ENCODE data around the gene CACFD1. TPM values are rescaled to one million over a fixed set of nuclear protein-coding genes. Genes with fewer than 3 reads are reported as not detected.

Gene CACFD1
- total RNA-seq, 1 experiment from 2014 or later: 22.5 TPM

DNA sequence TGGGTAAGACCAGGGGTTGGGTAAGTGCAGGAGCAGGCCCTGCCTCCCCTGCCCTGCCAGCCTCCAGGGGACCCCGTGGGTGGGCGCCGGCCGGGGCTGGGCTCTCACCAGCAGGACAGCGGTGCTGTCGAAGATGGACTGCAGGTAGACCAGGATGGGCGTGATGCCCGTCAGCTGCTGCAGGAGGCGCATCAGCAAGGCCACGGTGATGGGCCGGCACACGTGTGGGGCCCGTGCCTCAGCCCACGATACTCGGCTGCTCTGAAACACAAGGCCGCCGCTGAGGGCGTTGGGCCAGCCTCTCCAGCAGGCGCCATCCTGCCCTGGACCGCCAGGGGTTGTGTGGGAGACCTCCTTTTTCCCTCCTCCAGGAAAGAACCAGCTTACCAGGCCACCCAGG, 15.1 kb downstream of the CACFD1 start:
- TF ChIP-seq, protein P1, sequence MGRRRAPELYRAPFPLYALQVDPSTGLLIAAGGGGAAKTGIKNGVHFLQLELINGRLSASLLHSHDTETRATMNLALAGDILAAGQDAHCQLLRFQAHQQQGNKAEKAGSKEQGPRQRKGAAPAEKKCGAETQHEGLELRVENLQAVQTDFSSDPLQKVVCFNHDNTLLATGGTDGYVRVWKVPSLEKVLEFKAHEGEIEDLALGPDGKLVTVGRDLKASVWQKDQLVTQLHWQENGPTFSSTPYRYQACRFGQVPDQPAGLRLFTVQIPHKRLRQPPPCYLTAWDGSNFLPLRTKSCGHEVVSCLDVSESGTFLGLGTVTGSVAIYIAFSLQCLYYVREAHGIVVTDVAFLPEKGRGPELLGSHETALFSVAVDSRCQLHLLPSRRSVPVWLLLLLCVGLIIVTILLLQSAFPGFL (CRISPR knock-in tag; IDR thresholded peaks at IDR 0.05; ENCODE audit: borderline replicate concordance): no peak
- TF ChIP-seq CREB1 (CRISPR knock-in tag; IDR thresholded peaks at IDR 0.05) (no peak), SOX15 (CRISPR knock-in tag; IDR thresholded peaks at IDR 0.05) (no peak)
- TF ChIP-seq, protein P2, sequence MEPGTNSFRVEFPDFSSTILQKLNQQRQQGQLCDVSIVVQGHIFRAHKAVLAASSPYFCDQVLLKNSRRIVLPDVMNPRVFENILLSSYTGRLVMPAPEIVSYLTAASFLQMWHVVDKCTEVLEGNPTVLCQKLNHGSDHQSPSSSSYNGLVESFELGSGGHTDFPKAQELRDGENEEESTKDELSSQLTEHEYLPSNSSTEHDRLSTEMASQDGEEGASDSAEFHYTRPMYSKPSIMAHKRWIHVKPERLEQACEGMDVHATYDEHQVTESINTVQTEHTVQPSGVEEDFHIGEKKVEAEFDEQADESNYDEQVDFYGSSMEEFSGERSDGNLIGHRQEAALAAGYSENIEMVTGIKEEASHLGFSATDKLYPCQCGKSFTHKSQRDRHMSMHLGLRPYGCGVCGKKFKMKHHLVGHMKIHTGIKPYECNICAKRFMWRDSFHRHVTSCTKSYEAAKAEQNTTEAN (CRISPR knock-in tag; IDR thresholded peaks at IDR 0.05): no peak
- TF ChIP-seq, protein P3, sequence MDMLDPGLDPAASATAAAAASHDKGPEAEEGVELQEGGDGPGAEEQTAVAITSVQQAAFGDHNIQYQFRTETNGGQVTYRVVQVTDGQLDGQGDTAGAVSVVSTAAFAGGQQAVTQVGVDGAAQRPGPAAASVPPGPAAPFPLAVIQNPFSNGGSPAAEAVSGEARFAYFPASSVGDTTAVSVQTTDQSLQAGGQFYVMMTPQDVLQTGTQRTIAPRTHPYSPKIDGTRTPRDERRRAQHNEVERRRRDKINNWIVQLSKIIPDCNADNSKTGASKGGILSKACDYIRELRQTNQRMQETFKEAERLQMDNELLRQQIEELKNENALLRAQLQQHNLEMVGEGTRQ (CRISPR knock-in tag; IDR thresholded peaks at IDR 0.05): no peak
- POLR2A ChIA-PET: no interaction called here

DNA sequence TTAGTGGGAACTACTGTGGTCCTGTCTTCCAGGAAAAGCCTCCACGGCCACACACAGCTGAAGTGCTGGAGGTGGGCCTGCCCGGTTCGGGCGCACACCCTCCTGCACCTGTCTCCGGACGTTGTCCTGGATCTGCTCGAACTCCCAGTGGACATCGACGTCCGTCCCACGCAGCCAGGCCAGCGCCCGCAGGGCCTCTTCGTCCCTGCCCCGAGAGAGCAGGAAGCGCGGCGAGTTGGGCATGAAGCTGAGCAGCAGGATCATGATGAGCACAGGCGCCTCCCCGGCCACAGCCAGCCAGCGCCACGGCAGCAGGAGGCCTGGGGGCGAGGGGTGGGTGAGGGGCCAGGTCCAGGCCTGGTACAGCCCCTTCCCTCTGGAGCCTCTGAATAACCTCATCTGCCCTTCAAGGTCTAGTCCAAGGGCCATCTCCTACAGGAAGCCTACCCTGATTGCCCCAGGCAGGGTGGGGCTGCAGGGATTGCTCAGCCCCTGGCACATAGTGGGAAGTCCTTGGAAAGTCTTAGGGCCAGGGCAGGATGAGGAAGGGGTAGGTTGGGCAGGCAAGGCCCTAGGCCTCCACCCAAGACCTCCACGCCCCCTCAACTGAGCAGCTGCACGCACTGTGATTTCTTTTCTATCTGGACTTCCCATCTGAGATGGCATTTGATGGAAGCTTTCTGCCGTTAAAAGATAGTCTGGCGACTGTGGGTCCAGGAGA, 15.7 kb downstream of the CACFD1 start:
- ChIA-PET POLR2A (no interaction called here), CTCF (interaction anchor here (0.7 kb wide), 1 partner anchor 11 kb away, joined by 3 read pairs; no protein-coding TSS in a partner anchor)
- H3K9me3 Mint-ChIP-seq: no peaks in the 10 kb centered on the region
- TF ChIP-seq, protein P4, sequence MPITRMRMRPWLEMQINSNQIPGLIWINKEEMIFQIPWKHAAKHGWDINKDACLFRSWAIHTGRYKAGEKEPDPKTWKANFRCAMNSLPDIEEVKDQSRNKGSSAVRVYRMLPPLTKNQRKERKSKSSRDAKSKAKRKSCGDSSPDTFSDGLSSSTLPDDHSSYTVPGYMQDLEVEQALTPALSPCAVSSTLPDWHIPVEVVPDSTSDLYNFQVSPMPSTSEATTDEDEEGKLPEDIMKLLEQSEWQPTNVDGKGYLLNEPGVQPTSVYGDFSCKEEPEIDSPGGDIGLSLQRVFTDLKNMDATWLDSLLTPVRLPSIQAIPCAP (CRISPR knock-in tag; IDR thresholded peaks at IDR 0.05): no peak
- TF ChIP-seq PRRX2 (CRISPR knock-in tag; IDR thresholded peaks at IDR 0.05) (no peak), CREM (CRISPR knock-in tag; IDR thresholded peaks at IDR 0.05) (no peak), RORB (CRISPR knock-in tag; IDR thresholded peaks at IDR 0.05) (no peak)
- TF ChIP-seq, protein P5, sequence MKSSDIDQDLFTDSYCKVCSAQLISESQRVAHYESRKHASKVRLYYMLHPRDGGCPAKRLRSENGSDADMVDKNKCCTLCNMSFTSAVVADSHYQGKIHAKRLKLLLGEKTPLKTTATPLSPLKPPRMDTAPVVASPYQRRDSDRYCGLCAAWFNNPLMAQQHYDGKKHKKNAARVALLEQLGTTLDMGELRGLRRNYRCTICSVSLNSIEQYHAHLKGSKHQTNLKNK (CRISPR knock-in tag; IDR thresholded peaks at IDR 0.05): no peak
- TF ChIP-seq, protein P6, sequence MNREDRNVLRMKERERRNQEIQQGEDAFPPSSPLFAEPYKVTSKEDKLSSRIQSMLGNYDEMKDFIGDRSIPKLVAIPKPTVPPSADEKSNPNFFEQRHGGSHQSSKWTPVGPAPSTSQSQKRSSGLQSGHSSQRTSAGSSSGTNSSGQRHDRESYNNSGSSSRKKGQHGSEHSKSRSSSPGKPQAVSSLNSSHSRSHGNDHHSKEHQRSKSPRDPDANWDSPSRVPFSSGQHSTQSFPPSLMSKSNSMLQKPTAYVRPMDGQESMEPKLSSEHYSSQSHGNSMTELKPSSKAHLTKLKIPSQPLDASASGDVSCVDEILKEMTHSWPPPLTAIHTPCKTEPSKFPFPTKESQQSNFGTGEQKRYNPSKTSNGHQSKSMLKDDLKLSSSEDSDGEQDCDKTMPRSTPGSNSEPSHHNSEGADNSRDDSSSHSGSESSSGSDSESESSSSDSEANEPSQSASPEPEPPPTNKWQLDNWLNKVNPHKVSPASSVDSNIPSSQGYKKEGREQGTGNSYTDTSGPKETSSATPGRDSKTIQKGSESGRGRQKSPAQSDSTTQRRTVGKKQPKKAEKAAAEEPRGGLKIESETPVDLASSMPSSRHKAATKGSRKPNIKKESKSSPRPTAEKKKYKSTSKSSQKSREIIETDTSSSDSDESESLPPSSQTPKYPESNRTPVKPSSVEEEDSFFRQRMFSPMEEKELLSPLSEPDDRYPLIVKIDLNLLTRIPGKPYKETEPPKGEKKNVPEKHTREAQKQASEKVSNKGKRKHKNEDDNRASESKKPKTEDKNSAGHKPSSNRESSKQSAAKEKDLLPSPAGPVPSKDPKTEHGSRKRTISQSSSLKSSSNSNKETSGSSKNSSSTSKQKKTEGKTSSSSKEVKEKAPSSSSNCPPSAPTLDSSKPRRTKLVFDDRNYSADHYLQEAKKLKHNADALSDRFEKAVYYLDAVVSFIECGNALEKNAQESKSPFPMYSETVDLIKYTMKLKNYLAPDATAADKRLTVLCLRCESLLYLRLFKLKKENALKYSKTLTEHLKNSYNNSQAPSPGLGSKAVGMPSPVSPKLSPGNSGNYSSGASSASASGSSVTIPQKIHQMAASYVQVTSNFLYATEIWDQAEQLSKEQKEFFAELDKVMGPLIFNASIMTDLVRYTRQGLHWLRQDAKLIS (CRISPR knock-in tag; IDR thresholded peaks at IDR 0.05; ENCODE audit: borderline replicate concordance): no peak
- DNase-seq (ENCODE audit: low spot score): no peak
- no peak overlapping the region for H3K27ac Mint-ChIP-seq
- peaks cover 3% of the 10 kb centered on the region; the same call in 1 of the 2 replicates for H3K27me3 Mint-ChIP-seq (ENCODE audit: low read depth)
- H3K4me1 Mint-ChIP-seq: peaks cover 15% of the 10 kb centered on the region
- no peak for ATAC-seq
- H3K4me3 Mint-ChIP-seq: no peak overlapping the region
- peaks cover 3% of the 10 kb centered on the region; the same call in 1 of the 2 replicates for H3K36me3 Mint-ChIP-seq

More for the DNA sequence above, 15.1 kb downstream of the CACFD1 start:
- CTCF ChIA-PET: interaction anchor here (0.7 kb wide), 1 partner anchor 12 kb away, joined by 3 read pairs; no protein-coding TSS in a partner anchor
- H3K36me3 Mint-ChIP-seq: peaks cover 3% of the 10 kb centered on the region; the same call in 1 of the 2 replicates
- H3K9me3 Mint-ChIP-seq: no peaks in the 10 kb centered on the region
- H3K4me1 Mint-ChIP-seq: peaks cover 13% of the 10 kb centered on the region
- H3K27me3 Mint-ChIP-seq (ENCODE audit: low read depth): peaks cover 2% of the 10 kb centered on the region; the same call in 1 of the 2 replicates
- ATAC-seq (no peak), DNase-seq (ENCODE audit: low spot score) (no peak)
- H3K4me3 Mint-ChIP-seq: no peak overlapping the region
- H3K27ac Mint-ChIP-seq: no peak overlapping the region

All from WTC11 (cell line).